Measurements from ENCODE around the gene ALDH1A1. TPM values are rescaled to one million over a fixed set of nuclear protein-coding genes. Genes with fewer than 3 reads are reported as not detected.

Gene ALDH1A1
- total RNA-seq, 1 experiment from 2014 or later = not detected

GRCh38 chr9:72990397-72991182, 37.7 kb upstream of the ALDH1A1 start:
- Histone ChIP-seq H3K9ac (ENCODE audit: low read length) (no peak overlapping the region), H3K9me3 (ENCODE audit: low read length) (no peaks in the 10 kb centered on the region), H3K36me3 (ENCODE audit: low read depth, low read length) (no peaks in the 10 kb centered on the region), H3K9me2 (replicated peaks; ENCODE audit: low read length) (no peaks in the 10 kb centered on the region), H2AFZ (ENCODE audit: low read length) (no peak overlapping the region), H3K4me1 (ENCODE audit: insufficient read depth, low read length) (no peaks in the 10 kb centered on the region), H3F3A (ENCODE audit: low read length, unreplicated experiment) (no peaks in the 10 kb centered on the region), H3K27me3 (ENCODE audit: low read length) (peaks cover 17% of the 10 kb centered on the region), H4K20me1 (ENCODE audit: low read length) (no peaks in the 10 kb centered on the region), H3K79me2 (ENCODE audit: low read length) (no peaks in the 10 kb centered on the region), H3K4me3 (ENCODE audit: low read length) (no peak overlapping the region), H3K4me2 (ENCODE audit: low read length) (no peak overlapping the region), H3K27ac (ENCODE audit: low read length) (no peak overlapping the region)
- no peak for DNase-seq
- ATAC-seq = no peak
- intact Hi-C loops (cut with micrococcal nuclease) = no loop called here
- no peak for TF ChIP-seq EZH2 (IDR thresholded peaks at IDR 0.05; ENCODE audit: low read length, unreplicated experiment)
- no peak for TF ChIP-seq CTCF (conservative IDR thresholded peaks at IDR 0.05; ENCODE audit: low read depth, low read length)
- TF ChIP-seq EZH2phosphoT487 (IDR thresholded peaks at IDR 0.05; ENCODE audit: borderline replicate concordance, low read length) = no peak
- CTCF ChIA-PET = no interaction called here
- BruUV-seq (replicated peaks) = no TSS peak
- POLR2A ChIA-PET (ENCODE audit: unreplicated experiment) = no interaction called here

GRCh38 chr9:72986522-72987116, 33.8 kb upstream of the ALDH1A1 start:
- DNase-seq (no peak), ATAC-seq (no peak)
- H3K9ac ChIP-seq (ENCODE audit: low read length) = no peak overlapping the region
- ChIA-PET CTCF (no interaction called here), POLR2A (ENCODE audit: unreplicated experiment) (no interaction called here)
- H3K79me2 ChIP-seq (ENCODE audit: low read length) = no peaks in the 10 kb centered on the region
- no peak for TF ChIP-seq CTCF (conservative IDR thresholded peaks at IDR 0.05; ENCODE audit: low read depth, low read length)
- TF ChIP-seq EZH2phosphoT487 (IDR thresholded peaks at IDR 0.05; ENCODE audit: borderline replicate concordance, low read length) = no peak
- TF ChIP-seq EZH2 (IDR thresholded peaks at IDR 0.05; ENCODE audit: low read length, unreplicated experiment) = no peak
- no peaks in the 10 kb centered on the region for H3K9me3 ChIP-seq (ENCODE audit: low read length)
- H3K4me2 ChIP-seq (ENCODE audit: low read length) = no peak overlapping the region
- no peaks in the 10 kb centered on the region for H3K4me1 ChIP-seq (ENCODE audit: insufficient read depth, low read length)
- no peak overlapping the region for H3K27ac ChIP-seq (ENCODE audit: low read length)
- H3K27me3 ChIP-seq (ENCODE audit: low read length) = peaks cover 29% of the 10 kb centered on the region
- H3K4me3 ChIP-seq (ENCODE audit: low read length) = no peak overlapping the region
- no peaks in the 10 kb centered on the region for H3F3A ChIP-seq (ENCODE audit: low read length, unreplicated experiment)
- H4K20me1 ChIP-seq (ENCODE audit: low read length) = no peaks in the 10 kb centered on the region
- no TSS peak for BruUV-seq (replicated peaks)
- no peak overlapping the region for H2AFZ ChIP-seq (ENCODE audit: low read length)
- intact Hi-C loops (cut with micrococcal nuclease) = no loop called here
- no peaks in the 10 kb centered on the region for H3K36me3 ChIP-seq (ENCODE audit: low read depth, low read length)
- no peaks in the 10 kb centered on the region for H3K9me2 ChIP-seq (replicated peaks; ENCODE audit: low read length)

- DNase-seq (no peak), ATAC-seq (no peak)
- ChIA-PET CTCF (no interaction called here), POLR2A (ENCODE audit: unreplicated experiment) (no interaction called here)
- Histone ChIP-seq H3K4me1 (ENCODE audit: insufficient read depth, low read length) (no peaks in the 10 kb centered on the region), H3K27ac (ENCODE audit: low read length) (no peak overlapping the region), H3K27me3 (ENCODE audit: low read length) (peaks cover 29% of the 10 kb centered on the region), H3K9me2 (replicated peaks; ENCODE audit: low read length) (no peaks in the 10 kb centered on the region), H3K9me3 (ENCODE audit: low read length) (no peaks in the 10 kb centered on the region), H3K9ac (ENCODE audit: low read length) (no peak overlapping the region), H3F3A (ENCODE audit: low read length, unreplicated experiment) (no peaks in the 10 kb centered on the region), H2AFZ (ENCODE audit: low read length) (no peak overlapping the region), H3K4me2 (ENCODE audit: low read length) (no peak overlapping the region), H4K20me1 (ENCODE audit: low read length) (no peaks in the 10 kb centered on the region), H3K36me3 (ENCODE audit: low read depth, low read length) (no peaks in the 10 kb centered on the region), H3K79me2 (ENCODE audit: low read length) (no peaks in the 10 kb centered on the region), H3K4me3 (ENCODE audit: low read length) (no peak overlapping the region)
- no TSS peak for BruUV-seq (replicated peaks)
- intact Hi-C loops (cut with micrococcal nuclease) = no loop called here
- no peak for TF ChIP-seq EZH2phosphoT487 (IDR thresholded peaks at IDR 0.05; ENCODE audit: borderline replicate concordance, low read length)
- no peak for TF ChIP-seq CTCF (conservative IDR thresholded peaks at IDR 0.05; ENCODE audit: low read depth, low read length)
- no peak for TF ChIP-seq EZH2 (IDR thresholded peaks at IDR 0.05; ENCODE audit: low read length, unreplicated experiment)
Measured at GRCh38 chr9:72985746-72986145, 32.9 kb upstream of the ALDH1A1 start.

Data from PC-3 (cell line).